ENCODE results near the gene MUC5AC. TPM values are rescaled to one million over a fixed set of nuclear protein-coding genes. Genes with fewer than 3 reads are reported as not detected.

The MUC5AC gene
- polyA plus RNA-seq, 1 experiment, result not detected

DNA sequence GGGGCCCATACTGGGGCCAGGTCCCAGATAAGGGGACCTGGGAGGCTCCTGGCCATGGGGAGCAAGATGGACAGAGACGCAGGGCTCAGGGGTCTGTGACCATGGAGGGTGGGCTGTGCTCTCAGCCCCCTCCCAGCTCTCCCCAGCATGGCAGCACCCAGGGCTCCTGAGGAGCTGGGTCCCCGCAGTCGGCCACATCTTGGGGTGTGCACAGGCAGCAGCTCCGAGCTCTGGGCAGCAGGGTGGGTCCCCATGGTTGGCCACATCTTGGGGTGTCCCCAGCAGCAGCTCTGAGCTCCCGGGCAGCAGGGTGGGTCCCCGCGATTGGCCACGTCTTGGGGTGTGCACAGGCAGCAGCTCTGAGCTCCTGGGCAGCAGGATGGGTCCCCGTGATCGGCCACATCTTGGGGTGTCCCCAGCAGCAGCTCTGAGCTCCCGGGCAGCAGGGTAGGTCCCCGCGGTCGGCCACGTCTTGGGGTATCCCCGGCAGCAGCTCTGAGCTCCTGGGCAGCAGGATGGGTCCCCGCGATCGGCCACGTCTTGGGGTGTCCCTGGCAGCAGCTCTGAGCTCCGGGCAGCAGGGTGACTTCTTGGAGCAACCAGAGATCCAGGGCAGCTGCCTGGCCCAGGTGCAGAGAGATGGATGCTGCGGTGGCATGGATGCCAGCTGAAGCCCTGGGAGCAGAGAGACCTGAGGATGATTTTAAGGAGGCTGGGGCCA lies 46.8 kb downstream of the MUC5AC start:
- TF ChIP-seq, protein P1, sequence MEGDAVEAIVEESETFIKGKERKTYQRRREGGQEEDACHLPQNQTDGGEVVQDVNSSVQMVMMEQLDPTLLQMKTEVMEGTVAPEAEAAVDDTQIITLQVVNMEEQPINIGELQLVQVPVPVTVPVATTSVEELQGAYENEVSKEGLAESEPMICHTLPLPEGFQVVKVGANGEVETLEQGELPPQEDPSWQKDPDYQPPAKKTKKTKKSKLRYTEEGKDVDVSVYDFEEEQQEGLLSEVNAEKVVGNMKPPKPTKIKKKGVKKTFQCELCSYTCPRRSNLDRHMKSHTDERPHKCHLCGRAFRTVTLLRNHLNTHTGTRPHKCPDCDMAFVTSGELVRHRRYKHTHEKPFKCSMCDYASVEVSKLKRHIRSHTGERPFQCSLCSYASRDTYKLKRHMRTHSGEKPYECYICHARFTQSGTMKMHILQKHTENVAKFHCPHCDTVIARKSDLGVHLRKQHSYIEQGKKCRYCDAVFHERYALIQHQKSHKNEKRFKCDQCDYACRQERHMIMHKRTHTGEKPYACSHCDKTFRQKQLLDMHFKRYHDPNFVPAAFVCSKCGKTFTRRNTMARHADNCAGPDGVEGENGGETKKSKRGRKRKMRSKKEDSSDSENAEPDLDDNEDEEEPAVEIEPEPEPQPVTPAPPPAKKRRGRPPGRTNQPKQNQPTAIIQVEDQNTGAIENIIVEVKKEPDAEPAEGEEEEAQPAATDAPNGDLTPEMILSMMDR (IDR thresholded peaks at IDR 0.05; ENCODE audit: insufficient read depth, low read depth, low read length), result no peak
- DNase-seq (ENCODE audit: low read depth), result no peak
- Histone ChIP-seq H3K4me3 (ENCODE audit: low read depth, low read length) (no peak overlapping the region), H3K36me3 (ENCODE audit: control insufficient read depth, insufficient read depth, low read length) (no peaks in the 10 kb centered on the region), H3K27me3 (ENCODE audit: control insufficient read depth, insufficient read depth, low read length) (no peaks in the 10 kb centered on the region)
- ChIA-PET POLR2A (no interaction called here), CTCF (interaction anchor here (0.8 to 2.3 kb wide), 5 partner anchors 15 to 370 kb away, joined by 3 to 16 read pairs (median 5); no protein-coding TSS in a partner anchor)

- POLR2A ChIA-PET, result no interaction called here
- H3K4me3 ChIP-seq (ENCODE audit: low read depth, low read length), result no peak overlapping the region
- H3K27me3 ChIP-seq (ENCODE audit: control insufficient read depth, insufficient read depth, low read length), result no peaks in the 10 kb centered on the region
- CTCF ChIA-PET, result interaction anchor here (0.8 to 2.3 kb wide), 5 partner anchors 26 to 369 kb away, joined by 3 to 16 read pairs (median 5); no protein-coding TSS in a partner anchor
- TF ChIP-seq, protein P1 (IDR thresholded peaks at IDR 0.05; ENCODE audit: insufficient read depth, low read depth, low read length), result no peak
- H3K36me3 ChIP-seq (ENCODE audit: control insufficient read depth, insufficient read depth, low read length), result no peaks in the 10 kb centered on the region
- no peak for DNase-seq (ENCODE audit: low read depth)
These were observed 47.6 kb downstream of the MUC5AC start for GRCh38 chr11:1205121-1205986.

DNA sequence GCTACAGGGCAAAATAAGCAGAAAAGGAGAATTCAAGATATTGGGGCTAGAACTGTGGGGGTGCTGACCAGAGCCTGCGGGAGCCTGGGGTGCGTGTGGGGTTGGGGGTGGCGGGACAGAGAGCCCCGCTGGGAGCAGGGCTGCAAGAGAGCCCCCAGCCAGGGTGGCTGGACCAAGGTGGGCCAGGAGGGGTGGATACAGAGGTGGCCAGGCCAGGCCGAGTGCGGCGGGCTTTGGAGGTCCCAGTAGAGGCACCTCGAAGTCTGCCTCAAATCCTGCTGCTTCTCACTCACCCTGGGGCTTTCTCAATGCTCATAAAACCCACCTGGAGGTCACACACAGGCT lies 48.2 kb downstream of the MUC5AC start:
- Histone ChIP-seq H3K36me3 (ENCODE audit: control insufficient read depth, insufficient read depth, low read length) (no peaks in the 10 kb centered on the region), H3K4me3 (ENCODE audit: low read depth, low read length) (no peak overlapping the region), H3K27me3 (ENCODE audit: control insufficient read depth, insufficient read depth, low read length) (no peaks in the 10 kb centered on the region)
- ChIA-PET CTCF (interaction anchor here (0.8 to 2.3 kb wide), 3 partner anchors 310 to 369 kb away, joined by 3 to 16 read pairs (median 4); no protein-coding TSS in a partner anchor), POLR2A (no interaction called here)
- no peak for DNase-seq (ENCODE audit: low read depth)
- TF ChIP-seq, protein P1 (IDR thresholded peaks at IDR 0.05; ENCODE audit: insufficient read depth, low read depth, low read length), result no peak

GRCh38 chr11:1206391-1207271 lies 48.9 kb downstream of the MUC5AC start:
- TF ChIP-seq, protein P1 (IDR thresholded peaks at IDR 0.05; ENCODE audit: insufficient read depth, low read depth, low read length), result no peak
- Histone ChIP-seq H3K36me3 (ENCODE audit: control insufficient read depth, insufficient read depth, low read length) (no peaks in the 10 kb centered on the region), H3K27me3 (ENCODE audit: control insufficient read depth, insufficient read depth, low read length) (no peaks in the 10 kb centered on the region), H3K4me3 (ENCODE audit: low read depth, low read length) (no peak overlapping the region)
- no peak for DNase-seq (ENCODE audit: low read depth)
- CTCF ChIA-PET, result interaction anchor here (0.7 to 1.5 kb wide), 4 partner anchors 308 to 612 kb away, joined by 3 to 4 read pairs (median 4); no protein-coding TSS in a partner anchor
- POLR2A ChIA-PET, result no interaction called here

Data from BJ (cell line).